ENCODE data around the gene GLS. TPM values are rescaled to one million over a fixed set of nuclear protein-coding genes. Genes with fewer than 3 reads are reported as not detected.

Gene GLS
- total and polyA plus RNA-seq, 2 of the 13 experiments (the other 11 are each of a cell fraction or from before 2014, with no cell fraction given), result 78.6 to 183 TPM

- no peak for TF ChIP-seq FOXK1 (CRISPR knock-in tag; IDR thresholded peaks at IDR 0.05; ENCODE audit: borderline replicate concordance, low read depth)
- peak; percentile 63; the same call in 1 of the 2 replicates for TF ChIP-seq E2F1 (CRISPR knock-in tag; IDR thresholded peaks at IDR 0.05)
- peak; percentile 54; the same call in 1 of the 2 replicates for TF ChIP-seq ZNF552 (CRISPR knock-in tag; IDR thresholded peaks at IDR 0.05; ENCODE audit: borderline replicate concordance)
- TF ChIP-seq ZNF703 (CRISPR knock-in tag; IDR thresholded peaks at IDR 0.05; ENCODE audit: borderline replicate concordance), result no peak
- peak; percentile 10; the same call in 1 of the 2 replicates for TF ChIP-seq SOX5 (CRISPR knock-in tag; IDR thresholded peaks at IDR 0.05; ENCODE audit: borderline replicate concordance)
- TF ChIP-seq CERS6 (CRISPR knock-in tag; IDR thresholded peaks at IDR 0.05), result 0 out of 2 replicates have a peak, but pooled peaks have one; percentile 72
- no peak; the same call in 1 of the 2 replicates for TF ChIP-seq RNF219 (CRISPR knock-in tag; IDR thresholded peaks at IDR 0.05)
- TF ChIP-seq ZNF331 (CRISPR knock-in tag; IDR thresholded peaks at IDR 0.05), result peak; percentile 75
- TF ChIP-seq HNRNPL (IDR thresholded peaks at IDR 0.05; ENCODE audit: low read depth, low read length), result peak; percentile 23; the same call in 1 of the 2 replicates
- TF ChIP-seq GMEB2 (CRISPR knock-in tag; IDR thresholded peaks at IDR 0.05; ENCODE audit: low read depth), result no peak
- peak; percentile 49; the same call in 1 of the 2 replicates for TF ChIP-seq KLF15 (CRISPR knock-in tag; IDR thresholded peaks at IDR 0.05; ENCODE audit: borderline replicate concordance)
- 0 out of 2 replicates have a peak, but pooled peaks have one; percentile 38 for TF ChIP-seq ZNF30 (CRISPR knock-in tag; IDR thresholded peaks at IDR 0.05)
- TF ChIP-seq ZNF652 (CRISPR knock-in tag; IDR thresholded peaks at IDR 0.05; ENCODE audit: borderline replicate concordance, low read depth), result no peak
- TF ChIP-seq ZNF782 (CRISPR knock-in tag; IDR thresholded peaks at IDR 0.05; ENCODE audit: borderline replicate concordance), result peak; percentile 75
- no peak for TF ChIP-seq PREB (CRISPR knock-in tag; IDR thresholded peaks at IDR 0.05)
- no peak for TF ChIP-seq EHMT2 (IDR thresholded peaks at IDR 0.05; ENCODE audit: borderline replicate concordance, low read depth, low read length)
- TF ChIP-seq ZNF792 (CRISPR knock-in tag; IDR thresholded peaks at IDR 0.05), result no peak; the same call in 1 of the 2 replicates
- TF ChIP-seq ZNF414 (CRISPR knock-in tag; IDR thresholded peaks at IDR 0.05), result peak; percentile 78; the same call in 1 of the 2 replicates
- peak; percentile 69; the same call in 1 of the 2 replicates for TF ChIP-seq KMT2B (CRISPR knock-in tag; IDR thresholded peaks at IDR 0.05)
These were observed at the start of gene GLS (continued) for GRCh38 chr2:190880378-190881083.

All from HepG2 (cell line).